ENCODE measurements around the gene LZTR1. TPM values are rescaled to one million over a fixed set of nuclear protein-coding genes. Genes with fewer than 3 reads are reported as not detected.

Gene LZTR1
- total RNA-seq, 3 donors from 2014 or later: 37.6 to 59.0 (median 46.2) TPM

- H3K36me3 ChIP-seq: no peaks in the 10 kb centered on the region
- H3K27me3 ChIP-seq: no peaks in the 10 kb centered on the region
- DNase-seq (ENCODE audit: low spot score in 2 of 2): no peak
- H3K9me3 ChIP-seq: no peaks in the 10 kb centered on the region
- H3K4me1 ChIP-seq: no peaks in the 10 kb centered on the region
- TF ChIP-seq POLR2A (IDR thresholded peaks at IDR 0.05): no peak
- no peak for TF ChIP-seq POLR2AphosphoS5 (IDR thresholded peaks at IDR 0.05)
- TF ChIP-seq CTCF (IDR thresholded peaks at IDR 0.05): no peak
- H3K4me3 ChIP-seq: no peak overlapping the region
- intact Hi-C loops (cut with DNase I; ENCODE audit: low total_unique reads): loop anchor here (5.0 kb wide), 1 partner anchor 1013 kb away; no protein-coding TSS in a partner anchor
- H3K27ac ChIP-seq: no peak overlapping the region
Measured at GRCh38 chr22:20989323-20990138, 7.4 kb downstream of the LZTR1 start.

GRCh38 chr22:20990184-20991180 lies 8.4 kb downstream of the LZTR1 start:
- Histone ChIP-seq H3K9me3 (no peaks in the 10 kb centered on the region), H3K36me3 (no peaks in the 10 kb centered on the region), H3K4me1 (no peaks in the 10 kb centered on the region), H3K27me3 (no peaks in the 10 kb centered on the region), H3K27ac (no peak overlapping the region), H3K4me3 (no peak overlapping the region)
- TF ChIP-seq CTCF (IDR thresholded peaks at IDR 0.05) (no peak), POLR2AphosphoS5 (IDR thresholded peaks at IDR 0.05) (no peak), POLR2A (IDR thresholded peaks at IDR 0.05) (no peak)
- intact Hi-C loops (cut with DNase I; ENCODE audit: low total_unique reads): no loop called here
- DNase-seq (ENCODE audit: low spot score in 2 of 2): no peak

- H3K4me3 ChIP-seq: no peak overlapping the region
- H3K27ac ChIP-seq: no peak overlapping the region
- no peak for TF ChIP-seq POLR2AphosphoS5 (IDR thresholded peaks at IDR 0.05)
- no peak for TF ChIP-seq CTCF (IDR thresholded peaks at IDR 0.05)
- no peak for TF ChIP-seq POLR2A (IDR thresholded peaks at IDR 0.05)
- no peaks in the 10 kb centered on the region for H3K4me1 ChIP-seq
- no peaks in the 10 kb centered on the region for H3K36me3 ChIP-seq
- no peak for DNase-seq (ENCODE audit: low spot score in 2 of 2)
- intact Hi-C loops (cut with DNase I; ENCODE audit: low total_unique reads): no loop called here
- H3K27me3 ChIP-seq: no peaks in the 10 kb centered on the region
- no peaks in the 10 kb centered on the region for H3K9me3 ChIP-seq
Measured at GRCh38 chr22:20991252-20992055, 9.4 kb downstream of the LZTR1 start.

GRCh38 chr22:20992056-20992442 lies 10.0 kb downstream of the LZTR1 start:
- Histone ChIP-seq H3K4me3 (no peak overlapping the region), H3K9me3 (no peaks in the 10 kb centered on the region), H3K36me3 (no peaks in the 10 kb centered on the region), H3K27me3 (no peaks in the 10 kb centered on the region), H3K27ac (no peak overlapping the region), H3K4me1 (no peaks in the 10 kb centered on the region)
- no peak for DNase-seq (ENCODE audit: low spot score in 2 of 2)
- TF ChIP-seq CTCF (IDR thresholded peaks at IDR 0.05) (no peak), POLR2AphosphoS5 (IDR thresholded peaks at IDR 0.05) (no peak), POLR2A (IDR thresholded peaks at IDR 0.05) (no peak)
- intact Hi-C loops (cut with DNase I; ENCODE audit: low total_unique reads): no loop called here
